Smooth muscle cell (in vitro differentiated cells): ENCODE data around the gene PET117. TPM values are rescaled to one million over a fixed set of nuclear protein-coding genes. Genes with fewer than 3 reads are reported as not detected.
"Not testable (repeated sequence)": the region's sequence is repeated elsewhere in the genome, so short reads cannot be mapped to it uniquely, and the experiment has no call there.

Source experiments
- DNase-seq: peaks from one replicate; lab custom pipeline; 2025; ENCODE audit not compliant: unreplicated experiment; lab: John Stamatoyannopoulos, UW
- H2AFZ ChIP-seq: fragments of 200-600 bp; sonication (generic); 2 replicates; pipeline ENCODE4 v1.6.0; 2016; ENCODE audit warnings: antibody characterized with exemption, low read depth, mild to moderate bottlenecking
- H3F3A ChIP-seq: fragments of 200-600 bp; sonication (generic); 2 replicates; pipeline ENCODE4 v1.6.0; 2017; ENCODE audit warnings: antibody characterized with exemption, low read depth
- H3K27ac ChIP-seq: fragments of 200-600 bp; sonication (generic); 2 replicates; pipeline ENCODE4 v1.5.1; 2016; ENCODE audit warnings: low read depth, mild to moderate bottlenecking
- H3K27me3 ChIP-seq: fragments of 200-600 bp; sonication (generic); 2 replicates; pipeline ENCODE4 v1.6.1; 2016; ENCODE audit warnings: low read depth, mild to moderate bottlenecking
- H3K36me3 ChIP-seq: fragments of 200-600 bp; sonication (generic); 2 replicates; pipeline ENCODE4 v1.5.1; 2016; ENCODE audit warnings: low read depth
- H3K4me1 ChIP-seq: fragments of 200-600 bp; sonication (generic); 2 replicates; pipeline ENCODE4 v1.5.1; 2016; ENCODE audit warnings: low read depth
- H3K4me2 ChIP-seq: fragments of 200-600 bp; sonication (generic); 2 replicates; pipeline ENCODE4 v1.6.0; 2016; ENCODE audit warnings: mild to moderate bottlenecking
- H3K4me3 ChIP-seq: fragments of 200-600 bp; sonication (generic); 2 replicates; pipeline ENCODE4 v1.5.1; 2016; ENCODE audit warnings: mild to moderate bottlenecking
- H3K79me2 ChIP-seq: fragments of 200-600 bp; sonication (generic); 2 replicates; pipeline ENCODE4 v1.6.0; 2016; ENCODE audit warnings: low read depth, mild to moderate bottlenecking
- H3K9ac ChIP-seq: fragments of 200-600 bp; sonication (generic); 2 replicates; pipeline ENCODE4 v1.6.0; 2016; ENCODE audit warnings: low read depth
- H3K9me3 ChIP-seq: fragments of 200-600 bp; sonication (generic); replicated peaks from 2 replicates; pipeline ENCODE4 v1.5.1; 2016; ENCODE audit warnings: low read depth
- H4K20me1 ChIP-seq: fragments of 200-600 bp; sonication (generic); 2 replicates; pipeline ENCODE4 v1.6.0; 2016; ENCODE audit warnings: low read depth
- CTCF ChIP-seq: fragments of 200-600 bp; sonication (generic); IDR thresholded peaks from 2 replicates; pipeline ENCODE4 v1.5.1; 2017; ENCODE audit warnings: borderline replicate concordance, mild to moderate bottlenecking, antibody characterized with exemption; ENCODE audit not compliant: insufficient read depth, poor library complexity, severe bottlenecking
- WGBS: methylation state at CpG from one replicate; pipeline ENCODE4 v1.1.7; 2016; ENCODE audit warnings: low lambda C conversion rate; 5-methylcytosine and 5-hydroxymethylcytosine counted together
- polyA plus RNA-seq: library from polyadenylated mRNA; unstranded; fragments of >200 nt; fragmentation: Nextera tagmentation; extraction: Ambion mirVana; gene quantifications from 2 replicates; pipeline ENCODE4 v1.2.1, GENCODE V29; 2016
- total RNA-seq: library from RNA; depleted of rRNA; stranded (reverse); fragments of >200 nt; gene quantifications from 2 replicates; pipeline ENCODE4 v1.2.3, GENCODE V29; 2014

PET117 gene
- total and polyA plus RNA-seq, 2 experiments from 2014 or later, result 8.6 to 9.6 TPM

GRCh38 chr20:18094191-18094590, 43.5 kb upstream of the PET117 start:
- H3K79me2 ChIP-seq, result no peaks in the 10 kb centered on the region
- H3K4me1 ChIP-seq, result no peaks in the 10 kb centered on the region
- no peaks in the 10 kb centered on the region for H3K27me3 ChIP-seq
- H2AFZ ChIP-seq, result no peak overlapping the region
- no peak overlapping the region for H3K9ac ChIP-seq
- DNase-seq, result no peak
- H3K4me3 ChIP-seq, result no peak overlapping the region
- no peaks in the 10 kb centered on the region for H3K36me3 ChIP-seq
- H4K20me1 ChIP-seq, result no peaks in the 10 kb centered on the region
- no peak overlapping the region for H3K27ac ChIP-seq
- H3K9me3 ChIP-seq, result no peaks in the 10 kb centered on the region
- H3K4me2 ChIP-seq, result no peak overlapping the region
- H3F3A ChIP-seq, result no peaks in the 10 kb centered on the region
- no peak for TF ChIP-seq CTCF
- WGBS, result 67% methylated on average over 5 of the region's 5 CpGs

- WGBS, result 96% methylated on average over 11 of the region's 11 CpGs
- H3K27ac ChIP-seq, H3K9me3 ChIP-seq, H3F3A ChIP-seq, H3K27me3 ChIP-seq, H3K9ac ChIP-seq, H3K79me2 ChIP-seq, DNase-seq, H3K36me3 ChIP-seq, H3K4me3 ChIP-seq, H3K4me1 ChIP-seq, H3K4me2 ChIP-seq, H4K20me1 ChIP-seq, H2AFZ ChIP-seq: not testable (repeated sequence)
Measured at GRCh38 chr20:18100569-18100968, 37.1 kb upstream of the PET117 start.

- no peak for DNase-seq
- no peak for TF ChIP-seq CTCF
- Histone ChIP-seq H3K9me3 (no peaks in the 10 kb centered on the region), H3K4me2 (no peak overlapping the region), H3K79me2 (no peaks in the 10 kb centered on the region), H4K20me1 (no peaks in the 10 kb centered on the region), H3K4me1 (no peaks in the 10 kb centered on the region), H2AFZ (no peak overlapping the region), H3K4me3 (no peak overlapping the region), H3F3A (no peaks in the 10 kb centered on the region), H3K27ac (no peak overlapping the region), H3K27me3 (no peaks in the 10 kb centered on the region), H3K36me3 (no peaks in the 10 kb centered on the region), H3K9ac (no peak overlapping the region)
- WGBS, result 50% methylated on average over 7 of the region's 7 CpGs
Measured at GRCh38 chr20:18101125-18101810, 36.4 kb upstream of the PET117 start.

GRCh38 chr20:18103497-18103896, 34.2 kb upstream of the PET117 start:
- no peak overlapping the region for H3K4me2 ChIP-seq
- no peak overlapping the region for H3K4me3 ChIP-seq
- H3K9ac ChIP-seq, result no peak overlapping the region
- no peaks in the 10 kb centered on the region for H3F3A ChIP-seq
- no peak for DNase-seq
- no peaks in the 10 kb centered on the region for H3K9me3 ChIP-seq
- no peaks in the 10 kb centered on the region for H3K27me3 ChIP-seq
- H3K4me1 ChIP-seq, result no peaks in the 10 kb centered on the region
- no peak for TF ChIP-seq CTCF
- WGBS, result 90% methylated on average over 1 of the region's 1 CpG
- H4K20me1 ChIP-seq, result no peaks in the 10 kb centered on the region
- no peak overlapping the region for H3K27ac ChIP-seq
- H3K36me3 ChIP-seq, result no peaks in the 10 kb centered on the region
- H2AFZ ChIP-seq, result no peak overlapping the region
- H3K79me2 ChIP-seq, result no peaks in the 10 kb centered on the region
